GM12878 (cell line): ENCODE measurements around the gene YBX2. TPM values are rescaled to one million over a fixed set of nuclear protein-coding genes. Genes with fewer than 3 reads are reported as not detected.

Experiments
- ATAC-seq: fragments of 200-7000 bp; cut with Tn5 transposase; 3 replicates; pipeline ENCODE4 v1.9.1; 2020; ENCODE audit warnings: mild to moderate bottlenecking, moderate library complexity
- BruUV-seq: library from RNA; stranded (reverse); fragments of 400-500 nt; replicated peaks from 2 replicates; lab custom pipeline; 2021; lab: Mats Ljungman, UMichigan
- CTCF ChIA-PET: fragments of 300-600 bp; sonication (Branson Sonifier 250); formaldehyde crosslinking; extraction: SDS; loops from one replicate; lab custom pipeline; 2021; ENCODE audit warnings: inconsistent platforms; lab: Yijun Ruan, JAX
- POLR2A ChIA-PET: fragments of 350-600 bp; formaldehyde crosslinking; extraction: SDS; loops from one replicate; lab custom pipeline; 2021; ENCODE audit warnings: inconsistent platforms; lab: Charles Lee
- RAD21 ChIA-PET: fragments of 300-600 bp; sonication (Branson Sonifier 250); formaldehyde crosslinking; loops from one replicate; lab custom pipeline; 2023; ENCODE audit warnings: antibody characterized with exemption; ENCODE audit not compliant: unreplicated experiment; lab: Charles Lee
- SMC1A ChIA-PET: fragments of 300-600 bp; sonication (Branson Sonifier 250); formaldehyde crosslinking; loops from one replicate; lab custom pipeline; 2023; ENCODE audit not compliant: unreplicated experiment, uncharacterized antibody; lab: Charles Lee
- DNase-seq: peaks from one replicate; pipeline ENCODE4 v3.0.0-alpha.2; 2011; ENCODE audit warnings: low read depth, low spot score
- FAIRE-seq: peaks from 3 replicates; lab custom pipeline; 2011; peaks lifted over from hg19 to GRCh38; lab: Jason Lieb, UNC
- H2AFZ ChIP-seq: 2 replicates; pipeline ENCODE4 v1.6.0; 2011; ENCODE audit warnings: low read depth, low read length, control low read depth; ENCODE audit not compliant: control insufficient read depth
- H3K27ac ChIP-seq: 2 replicates; pipeline ENCODE4 v1.5.1; 2011; ENCODE audit warnings: control low read depth; ENCODE audit not compliant: control insufficient read depth, insufficient read depth
- H3K27me3 ChIP-seq, 2 experiments: replicated peaks in 1 of 2; 2 replicates each; pipeline versions ENCODE4 v1.6.0 to v1.6.1; 2011; ENCODE audit warnings: low read length in 1 of 2; ENCODE audit not compliant: control insufficient read depth in 2 of 2, insufficient read depth in 2 of 2
- H3K36me3 ChIP-seq, 2 experiments: 2 replicates each; pipeline ENCODE4 v1.5.1; 2011; ENCODE audit warnings: low read length in 1 of 2; ENCODE audit not compliant: control insufficient read depth in 2 of 2, insufficient read depth in 2 of 2
- H3K4me1 ChIP-seq: 2 replicates; pipeline ENCODE4 v1.6.1; 2011; ENCODE audit warnings: mild to moderate bottlenecking, low read length, moderate library complexity, mixed read lengths; ENCODE audit not compliant: control insufficient read depth, insufficient read depth
- H3K4me2 ChIP-seq: 2 replicates; pipeline ENCODE4 v1.6.0; 2011; ENCODE audit warnings: control low read depth; ENCODE audit not compliant: control insufficient read depth, insufficient read depth
- H3K4me3 ChIP-seq: fragments of 200-600 bp; sonication (generic); 2 replicates; pipeline ENCODE4 v1.5.1; 2016
- H3K79me2 ChIP-seq: 2 replicates; pipeline ENCODE4 v1.6.0; 2011; ENCODE audit warnings: low read length; ENCODE audit not compliant: control insufficient read depth, insufficient read depth
- H3K9ac ChIP-seq: 2 replicates; pipeline ENCODE4 v1.8.0; 2011; ENCODE audit warnings: low read length, control low read depth, mixed read lengths; ENCODE audit not compliant: control insufficient read depth, insufficient read depth
- H3K9me3 ChIP-seq: replicated peaks from 3 replicates; pipeline ENCODE4 v1.5.1; 2011; ENCODE audit warnings: mild to moderate bottlenecking, low read length; ENCODE audit not compliant: control insufficient read depth, insufficient read depth
- H4K20me1 ChIP-seq: 2 replicates; pipeline ENCODE4 v1.6.0; 2011; ENCODE audit not compliant: control insufficient read depth, insufficient read depth
- BCL11A ChIP-seq: IDR thresholded peaks from 2 replicates; pipeline ENCODE4 v1.6.1; 2011; ENCODE audit warnings: low read depth, low read length
- CREM ChIP-seq: IDR thresholded peaks from 2 replicates; pipeline ENCODE4 v1.6.1; 2014; ENCODE audit warnings: antibody characterized with exemption, low read depth
- E2F8 ChIP-seq: fragments of 450-650 bp; IDR thresholded peaks from 2 replicates; pipeline ENCODE4 v1.6.1; 2018; ENCODE audit warnings: mild to moderate bottlenecking, low read depth, moderate library complexity; ENCODE audit not compliant: partially characterized antibody
- ETV6 ChIP-seq, 2 experiments: fragments of 450-650 bp in 1 of 2; IDR thresholded peaks in 1 of 2; conservative IDR thresholded peaks in 1 of 2; 2 replicates each; pipeline ENCODE4 v1.6.1; 2014; ENCODE audit warnings: antibody characterized with exemption in 1 of 2, borderline replicate concordance in 1 of 2, low read depth in 1 of 2, mild to moderate bottlenecking in 1 of 2, moderate library complexity in 1 of 2
- EZH2 ChIP-seq: IDR thresholded peaks from 2 replicates; pipeline ENCODE4 v1.6.1; 2012; ENCODE audit warnings: low read depth, mild to moderate bottlenecking, control low read depth, inconsistent platforms, low read length, borderline replicate concordance; ENCODE audit not compliant: control insufficient read depth
- HDGF ChIP-seq: fragments of 450-650 bp; IDR thresholded peaks from 2 replicates; pipeline ENCODE4 v1.6.1; 2016; ENCODE audit warnings: antibody characterized with exemption
- IKZF2 ChIP-seq, 2 experiments: fragments of 450-650 bp; IDR thresholded peaks; 2 replicates each; pipeline ENCODE4 v1.6.1; 2017; ENCODE audit warnings: mild to moderate bottlenecking in 2 of 2, moderate library complexity in 2 of 2
- MYB ChIP-seq: fragments of 150-350 bp; IDR thresholded peaks from 2 replicates; pipeline ENCODE4 v1.6.1; 2014; ENCODE audit warnings: mild to moderate bottlenecking, low read depth, low read length, borderline replicate concordance
- RAD51 ChIP-seq: fragments of 450-650 bp; IDR thresholded peaks from 2 replicates; pipeline ENCODE4 v1.6.1; 2016; ENCODE audit warnings: moderate library complexity, mild to moderate bottlenecking, inconsistent platforms
- SREBF2 ChIP-seq: IDR thresholded peaks from 2 replicates; pipeline ENCODE4 v1.6.1; 2012; ENCODE audit warnings: mild to moderate bottlenecking, low read length
- TAF1 ChIP-seq: IDR thresholded peaks from 2 replicates; pipeline ENCODE4 v1.6.1; 2011; ENCODE audit warnings: mild to moderate bottlenecking, low read depth, low read length, borderline replicate concordance
- ZNF207 ChIP-seq: fragments of 450-650 bp; IDR thresholded peaks from 2 replicates; pipeline ENCODE4 v1.6.1; 2014; ENCODE audit warnings: antibody characterized with exemption, mild to moderate bottlenecking, borderline replicate concordance
- ZZZ3 ChIP-seq: IDR thresholded peaks from 2 replicates; pipeline ENCODE4 v1.6.1; 2011; ENCODE audit warnings: low read depth; ENCODE audit not compliant: control insufficient read depth, insufficient read length
- WGBS: methylation state at CpG from one replicate; pipeline ENCODE4 v1.1.6; 2016; ENCODE audit warnings: low lambda C conversion rate; ENCODE audit not compliant: insufficient replicate concordance, insufficient coverage; ENCODE audit errors: missing lambda C conversion rate; 5-methylcytosine and 5-hydroxymethylcytosine counted together
- in situ Hi-C: fragments of 300-500 bp; cut with MboI; formaldehyde crosslinking; loops from 9 replicates; pipeline ENCODE4 v1.14.3; 2018; ENCODE audit warnings: mixed read lengths
- intact Hi-C: fragments of 100-400 bp; cut with micrococcal nuclease; formaldehyde crosslinking; loops from one replicate; pipeline ENCODE4 v1.14.2; 2022; ENCODE audit not compliant: unreplicated experiment
- polyA plus RNA-seq, 11 experiments: library from polyadenylated mRNA; depleted of rRNA in 4 of 11; unstranded in 6 of 11; stranded (reverse) in 5 of 11; fragments of >200 nt; fragmentation: Nextera tagmentation in 4 of 11; fragmentation: Illumina TruSeq in 1 of 11; extraction: Ambion mirVana in 4 of 11; extraction: Trizol in 1 of 11; gene quantifications; 1 replicate in 1 of 11; 2 replicates in 10 of 11; pipeline versions ENCODE4 v1.2.1 to v1.2.3, GENCODE V29; 2011 to 2016; ENCODE audit warnings: inconsistent platforms in 2 of 11, missing spikeins in 2 of 11, low read depth in 1 of 11
- total RNA-seq, 4 experiments: library from RNA; depleted of rRNA in 3 of 4; stranded (reverse); fragments of >200 nt in 3 of 4; fragmentation: Illumina TruSeq in 1 of 4; extraction: Trizol in 1 of 4; gene quantifications; 2 replicates each; pipeline versions ENCODE4 v1.2.1 to v1.2.3, GENCODE V29; 2013 to 2021

The YBX2 gene
- total and polyA plus RNA-seq, 10 of the 15 experiments (the other 5 are each of a cell fraction or from before 2014, with no cell fraction given), result not detected

GRCh38 chr17:7289256-7290032 is 5.0 kb downstream of the YBX2 start:
- POLR2A ChIA-PET, result interaction anchor here (1.2 kb wide), 1 partner anchor 14 kb away, joined by 9 read pairs; no protein-coding TSS in a partner anchor
- ATAC-seq (no peak), DNase-seq (no peak), FAIRE-seq (no peak)
- 40% methylated on average over 18 of the region's 18 CpGs for WGBS
- no peaks in the 10 kb centered on the region for H3K4me1 ChIP-seq
- CTCF ChIA-PET, result interaction anchor here (1.1 to 1.5 kb wide), 2 partner anchors 9 to 23 kb away, joined by 3 to 6 read pairs; no protein-coding TSS in a partner anchor
- RAD21 ChIA-PET, result interaction anchor here (0.6 kb wide), 1 partner anchor 226 kb away, joined by 3 read pairs; no protein-coding TSS in a partner anchor
- H3K4me2 ChIP-seq, result no peak overlapping the region
- no peak overlapping the region for H3K4me3 ChIP-seq
- TF ChIP-seq CREM, result no peak
- no peak for TF ChIP-seq MYB
- no peak for TF ChIP-seq EZH2
- no peak for TF ChIP-seq ETV6 (conservative IDR thresholded peaks at IDR 0.05 in 1 of 2, IDR thresholded peaks at IDR 0.05 in 1 of 2; ENCODE audit: borderline replicate concordance in 1 of 2, low read depth in 1 of 2)
- no peak for TF ChIP-seq ZZZ3
- TF ChIP-seq ZNF207, result no peak
- no peak for TF ChIP-seq RAD51
- TF ChIP-seq HDGF, result no peak
- no peak for TF ChIP-seq SREBF2
- no peak for TF ChIP-seq IKZF2 (IDR thresholded peaks at IDR 0.05)
- no peak for TF ChIP-seq E2F8
- no peak for TF ChIP-seq BCL11A
- TF ChIP-seq TAF1, result no peak
- TF ChIP-seq, all 136 proteins: peak for 0
- intact Hi-C loops, result no loop called here
- Histone ChIP-seq H3K27ac (no peak overlapping the region), H2AFZ (no peak overlapping the region), H3K9ac (no peak overlapping the region), H4K20me1 (no peaks in the 10 kb centered on the region; the same call in 1 of the 2 replicates), H3K27me3 (peaks cover 3 to 6% of the 10 kb centered on the region in 2 experiments), H3K79me2 (no peaks in the 10 kb centered on the region), H3K36me3 (no peaks in the 10 kb centered on the region), H3K9me3 (no peaks in the 10 kb centered on the region)
- no TSS peak for BruUV-seq
- SMC1A ChIA-PET, result no interaction called here
- in situ Hi-C loops, result no loop called here
